ENCODE data around the gene KCTD13.
"Not testable (repeated sequence)": the region's sequence is repeated elsewhere in the genome, so short reads cannot be mapped to it uniquely, and the experiment has no call there.

KCTD13 gene

DNA sequence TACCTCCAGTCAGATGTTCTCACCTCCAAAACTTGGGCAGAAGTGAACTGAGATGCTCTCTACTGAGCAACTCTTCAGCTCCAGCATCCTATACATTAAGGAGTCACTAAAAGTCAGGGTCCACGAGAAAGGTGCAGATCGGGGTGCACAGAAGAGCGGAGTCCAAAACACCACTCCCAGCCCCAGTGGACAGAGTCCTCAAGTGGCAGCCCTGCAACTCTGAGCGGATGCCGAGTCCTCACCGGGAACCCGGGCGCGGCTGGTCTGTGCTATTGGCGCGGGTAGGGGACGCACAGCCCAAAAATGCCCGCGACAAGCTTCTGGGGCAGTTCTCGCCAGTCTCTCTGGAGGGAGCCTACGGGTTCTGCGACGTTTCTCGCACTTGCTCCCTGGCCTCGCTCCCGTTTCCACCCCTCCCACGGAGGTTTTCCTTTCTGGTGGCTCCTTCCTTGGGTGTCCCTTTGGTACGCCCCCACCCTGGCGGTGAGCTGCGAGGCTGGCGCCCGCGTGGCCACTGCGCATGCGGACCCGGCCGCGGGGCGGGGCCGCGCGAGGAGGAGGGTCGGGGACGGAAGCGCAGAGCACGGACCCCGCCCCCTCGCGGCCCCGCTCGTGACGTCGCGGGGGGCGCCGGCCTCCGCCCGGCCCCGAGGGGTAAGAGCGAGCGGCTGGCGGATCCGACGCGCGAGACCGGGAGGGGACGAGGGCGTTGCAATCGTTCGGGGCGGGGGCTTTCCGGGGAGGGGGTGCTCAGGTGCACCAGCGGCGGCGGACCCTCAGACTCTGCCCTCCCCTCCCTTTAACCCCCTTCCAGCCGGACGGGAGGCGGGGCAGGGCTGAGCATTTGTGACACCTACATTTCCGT is 35.7 kb upstream of the KCTD13 start, which contains the start of gene TMEM219:
Gene TMEM219 (plus strand): TSS at position 601 of the 865 bp plus-strand sequence. CDS start 1,065 bp downstream, outside the sequence.
- Mint-ChIP-seq H3K36me3 (ENCODE audit: low read depth) (peaks cover 18% of the 10 kb centered on the region), H3K9me3 (no peaks in the 10 kb centered on the region), H3K27ac (peak within 1 kb of the TSS; percentile 96 to 99 (median 97)), H3K4me1 (peaks cover 12% of the 10 kb centered on the region), H3K27me3 (ENCODE audit: low read depth) (no peaks in the 10 kb centered on the region), H3K4me3 (peak within 1 kb of the TSS; percentile 92 to 97 (median 94))
- TF ChIP-seq CTCF (IDR thresholded peaks at IDR 0.05; ENCODE audit: unreplicated experiment in 3 of 3): peak; percentile 56 to 59 (median 58)

- Mint-ChIP-seq H3K9me3 (no peaks in the 10 kb centered on the region), H3K4me1 (peaks cover 12% of the 10 kb centered on the region), H3K27me3 (ENCODE audit: low read depth) (no peaks in the 10 kb centered on the region), H3K4me3 (peak overlapping the region; percentile 85 to 92 (median 88)), H3K36me3 (ENCODE audit: low read depth) (peaks cover 16% of the 10 kb centered on the region), H3K27ac (peak overlapping the region; percentile 70 to 95 (median 89))
- no peak for TF ChIP-seq CTCF (IDR thresholded peaks at IDR 0.05; ENCODE audit: unreplicated experiment in 3 of 3)
These were observed 35.1 kb upstream of the KCTD13 start for GRCh38 chr16:29961127-29961478.

DNA sequence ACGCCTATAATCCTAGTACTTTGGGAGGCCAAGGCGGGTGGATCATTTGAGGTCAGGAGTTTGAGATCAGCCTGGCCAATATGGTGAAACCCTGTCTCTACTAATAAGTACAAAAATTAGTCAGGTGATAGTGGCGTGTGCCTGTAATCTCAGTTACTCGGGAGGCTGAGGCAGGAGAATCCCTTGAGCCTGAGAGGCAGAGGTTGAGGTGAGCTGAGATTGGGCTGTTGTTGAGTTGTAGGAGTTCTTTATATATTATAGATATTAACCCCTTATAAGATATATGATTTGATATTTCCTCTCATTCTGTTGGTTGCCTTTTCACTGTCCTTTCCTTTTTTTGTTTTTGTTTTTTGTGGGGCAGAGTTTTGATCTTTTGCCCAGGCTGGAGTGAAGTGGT is 33.8 kb upstream of the KCTD13 start:
- not testable (repeated sequence) for H3K9me3 Mint-ChIP-seq; H3K27me3 Mint-ChIP-seq (ENCODE audit: low read depth); H3K27ac Mint-ChIP-seq
- peak overlapping the region; percentile 36 to 70 (median 60) for H3K4me3 Mint-ChIP-seq
- peaks cover 11% of the 10 kb centered on the region for H3K36me3 Mint-ChIP-seq (ENCODE audit: low read depth)
- H3K4me1 Mint-ChIP-seq: peaks cover 12% of the 10 kb centered on the region

DNA sequence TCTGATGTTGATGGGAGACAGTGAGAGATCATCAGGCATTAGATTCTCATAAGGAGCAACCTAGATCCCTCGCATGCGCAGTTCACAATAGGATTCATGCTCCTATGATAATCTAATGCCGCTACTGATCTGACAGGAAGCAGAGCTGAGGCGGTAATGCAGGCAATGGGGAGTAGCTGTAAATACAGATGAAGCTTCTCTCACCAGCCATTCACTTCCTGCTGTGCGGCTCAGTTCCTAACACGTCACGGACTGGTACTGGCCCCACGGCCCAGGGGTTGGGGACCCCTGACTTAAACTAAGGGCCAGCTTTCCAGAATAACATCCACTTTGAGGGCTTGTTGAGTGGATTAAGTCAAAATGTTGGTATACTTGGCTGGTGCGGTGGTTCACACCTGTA is 33.3 kb upstream of the KCTD13 start:
- TF ChIP-seq CTCF (IDR thresholded peaks at IDR 0.05; ENCODE audit: unreplicated experiment in 3 of 3): no peak
- no peaks in the 10 kb centered on the region for H3K9me3 Mint-ChIP-seq
- no peak overlapping the region for H3K4me3 Mint-ChIP-seq
- H3K4me1 Mint-ChIP-seq: peaks cover 12% of the 10 kb centered on the region
- no peaks in the 10 kb centered on the region for H3K27me3 Mint-ChIP-seq (ENCODE audit: low read depth)
- peaks cover 9% of the 10 kb centered on the region for H3K36me3 Mint-ChIP-seq (ENCODE audit: low read depth)
- no peak overlapping the region for H3K27ac Mint-ChIP-seq

DNA sequence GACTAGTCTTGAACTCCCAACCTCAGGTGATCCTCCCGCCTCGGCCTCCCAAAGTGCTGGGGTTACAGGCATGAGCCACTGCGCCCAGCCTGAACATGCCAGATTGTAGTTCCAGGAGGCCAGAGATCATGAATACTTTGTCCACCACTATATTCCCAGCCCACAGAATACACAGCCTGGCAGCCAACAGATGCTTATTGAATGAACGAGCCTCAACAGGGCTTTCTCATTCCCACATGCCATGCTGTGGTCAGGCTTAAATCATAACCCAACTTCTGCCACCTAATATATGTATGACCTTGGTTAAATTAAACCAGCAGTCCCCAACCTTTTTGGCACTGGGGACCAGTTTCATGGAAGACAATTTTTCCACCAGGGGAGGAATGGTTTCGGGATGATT is 32.7 kb upstream of the KCTD13 start:
- Mint-ChIP-seq H3K9me3 (no peaks in the 10 kb centered on the region), H3K36me3 (ENCODE audit: low read depth) (peaks cover 9% of the 10 kb centered on the region), H3K27ac (no peak overlapping the region), H3K27me3 (ENCODE audit: low read depth) (no peaks in the 10 kb centered on the region), H3K4me3 (no peak overlapping the region), H3K4me1 (peaks cover 12% of the 10 kb centered on the region)
- no peak for TF ChIP-seq CTCF (IDR thresholded peaks at IDR 0.05; ENCODE audit: unreplicated experiment in 3 of 3)

DNA sequence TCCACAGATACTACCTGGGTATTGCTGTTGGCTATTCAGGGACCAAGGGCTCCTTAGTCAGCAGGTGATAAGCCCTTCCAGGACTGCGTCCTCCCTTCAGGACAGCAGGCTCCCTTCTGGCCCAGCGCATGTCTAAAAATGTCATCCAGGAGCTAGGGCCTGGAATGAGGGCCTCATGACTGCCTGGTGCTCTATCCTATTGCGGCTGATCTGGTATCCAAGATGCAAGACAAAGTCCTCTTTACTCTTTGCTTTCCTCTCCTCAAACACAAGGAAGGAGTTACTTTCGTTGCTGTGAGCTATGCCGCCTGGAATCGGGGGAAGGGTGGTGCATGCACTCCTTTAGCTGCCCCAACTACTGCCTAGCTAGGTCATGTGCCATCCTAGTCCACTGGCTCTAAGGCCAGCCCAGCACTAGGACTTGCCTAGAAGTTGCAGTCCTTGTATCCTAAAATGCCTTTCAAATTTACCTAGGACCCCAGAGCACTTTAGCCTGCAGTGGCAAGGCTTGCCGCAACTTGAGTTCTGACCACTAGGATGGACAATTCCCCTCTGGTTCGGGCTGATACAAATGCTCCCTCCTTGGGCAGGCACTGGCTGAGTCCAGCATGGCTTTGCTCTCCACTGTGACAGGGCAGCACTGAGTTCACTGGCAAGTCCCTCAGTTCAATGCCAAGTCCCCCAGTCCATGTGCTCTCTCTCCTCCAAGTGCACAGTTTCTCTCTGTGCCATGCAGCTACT is 25.8 kb upstream of the KCTD13 start:
- no peaks in the 10 kb centered on the region for H3K4me1 Mint-ChIP-seq

More for the DNA sequence above, 25.8 kb upstream of the KCTD13 start:
- no peak overlapping the region for H3K4me3 Mint-ChIP-seq
- no peak for TF ChIP-seq CTCF (IDR thresholded peaks at IDR 0.05; ENCODE audit: unreplicated experiment in 3 of 3)
- H3K27me3 Mint-ChIP-seq (ENCODE audit: low read depth): peaks cover 3% of the 10 kb centered on the region
- no peak overlapping the region for H3K27ac Mint-ChIP-seq
- peaks cover 11% of the 10 kb centered on the region for H3K9me3 Mint-ChIP-seq
- peaks cover 3% of the 10 kb centered on the region for H3K36me3 Mint-ChIP-seq (ENCODE audit: low read depth)

Measured in nephron (organoid).